GM19239 (cell line): ENCODE results near the gene PRSS3.
"Not testable (repeated sequence)": the region's sequence is repeated elsewhere in the genome, so short reads cannot be mapped to it uniquely, and the experiment has no call there.

Source experiments
- DNase-seq: peaks from one replicate; pipeline ENCODE4 v3.0.0; 2011; ENCODE audit warnings: low spot score; ENCODE audit not compliant: insufficient read length
- FAIRE-seq: peaks from 2 replicates; lab custom pipeline; 2011; peaks lifted over from hg19 to GRCh38; lab: Jason Lieb, UNC

PRSS3 gene

GRCh38 chr9:33815781-33816180 lies 20.4 kb downstream of the PRSS3 start:
- FAIRE-seq (no peak), DNase-seq (no peak)

GRCh38 chr9:33816327-33817252 lies 21.2 kb downstream of the PRSS3 start, which contains the start of gene UBE2R2:
TSS of gene UBE2R2 (plus strand) at chr9:33817160. CDS start at chr9:33817758, 598 bp downstream.
- peak; percentile 92 for FAIRE-seq
- DNase-seq = peak; percentile 90

- no peak for FAIRE-seq
- peak; percentile 42 for DNase-seq
Measured at GRCh38 chr9:33817327-33818166, 22.2 kb downstream of the PRSS3 start.

GRCh38 chr9:33818167-33818846 lies 22.9 kb downstream of the PRSS3 start:
- FAIRE-seq = peak; percentile 85

GRCh38 chr9:33818847-33819500 lies 23.6 kb downstream of the PRSS3 start:
- DNase-seq (no peak), FAIRE-seq (peak; percentile 11)

More at GRCh38 chr9:33818167-33818846, 22.9 kb downstream of the PRSS3 start:
- peak; percentile 27 for DNase-seq

- no peak for DNase-seq
Measured at GRCh38 chr9:33820231-33820745, 24.9 kb downstream of the PRSS3 start.

GRCh38 chr9:33823801-33824200 lies 28.4 kb downstream of the PRSS3 start:
- DNase-seq (no peak), FAIRE-seq (peak; percentile 11)

More at GRCh38 chr9:33820231-33820745, 24.9 kb downstream of the PRSS3 start:
- FAIRE-seq = peak; percentile 23

- not testable (repeated sequence) for DNase-seq, FAIRE-seq
Measured at GRCh38 chr9:33827285-33827684, 31.9 kb downstream of the PRSS3 start.

GRCh38 chr9:33829641-33830230 lies 34.4 kb downstream of the PRSS3 start:
- not testable (repeated sequence) for FAIRE-seq

GRCh38 chr9:33835625-33836260 lies 40.4 kb downstream of the PRSS3 start:
- FAIRE-seq (no peak), DNase-seq (no peak)

More at GRCh38 chr9:33829641-33830230, 34.4 kb downstream of the PRSS3 start:
- DNase-seq = not testable (repeated sequence)

GRCh38 chr9:33836261-33836660 lies 40.9 kb downstream of the PRSS3 start:
- FAIRE-seq, DNase-seq: not testable (repeated sequence)

- DNase-seq = no peak
- no peak for FAIRE-seq
Measured at GRCh38 chr9:33837138-33837537, 41.8 kb downstream of the PRSS3 start.

- DNase-seq (no peak), FAIRE-seq (no peak)
Measured at GRCh38 chr9:33840381-33840780, 45.0 kb downstream of the PRSS3 start.

GRCh38 chr9:33843312-33843961 lies 48.1 kb downstream of the PRSS3 start:
- DNase-seq = no peak

GRCh38 chr9:33846231-33846630 lies 50.9 kb downstream of the PRSS3 start:
- FAIRE-seq = no peak

More at GRCh38 chr9:33843312-33843961, 48.1 kb downstream of the PRSS3 start:
- FAIRE-seq = no peak

GRCh38 chr9:33847894-33848205 lies 52.5 kb downstream of the PRSS3 start:
- not testable (repeated sequence) for DNase-seq, FAIRE-seq

More at GRCh38 chr9:33846231-33846630, 50.9 kb downstream of the PRSS3 start:
- no peak for DNase-seq
